T-helper 1 cell treated with Interleukin-12 subunit alpha and Interleukin-12 subunit beta and Interleukin-4 antibody, amounts not matched to agents 30 ng/mL and 1 ng/mL, for 36 hours (primary cell): ENCODE measurements around the gene RPS6KA5. TPM values are rescaled to one million over a fixed set of nuclear protein-coding genes. Genes with fewer than 3 reads are reported as not detected.
"Not testable (repeated sequence)": the region's sequence is repeated elsewhere in the genome, so short reads cannot be mapped to it uniquely, and the experiment has no call there.

Source experiments
- intact Hi-C: fragments of 100-400 bp; cut with micrococcal nuclease; formaldehyde crosslinking; loops from one replicate; pipeline ENCODE4 v1.15.1; 2024
- total RNA-seq: library from RNA; stranded (reverse); gene quantifications from 2 replicates; pipeline ENCODE4 v1.2.3, GENCODE V29; 2022

The RPS6KA5 gene
- total RNA-seq: 47.2 and 49.6 TPM in 2 replicates

DNA sequence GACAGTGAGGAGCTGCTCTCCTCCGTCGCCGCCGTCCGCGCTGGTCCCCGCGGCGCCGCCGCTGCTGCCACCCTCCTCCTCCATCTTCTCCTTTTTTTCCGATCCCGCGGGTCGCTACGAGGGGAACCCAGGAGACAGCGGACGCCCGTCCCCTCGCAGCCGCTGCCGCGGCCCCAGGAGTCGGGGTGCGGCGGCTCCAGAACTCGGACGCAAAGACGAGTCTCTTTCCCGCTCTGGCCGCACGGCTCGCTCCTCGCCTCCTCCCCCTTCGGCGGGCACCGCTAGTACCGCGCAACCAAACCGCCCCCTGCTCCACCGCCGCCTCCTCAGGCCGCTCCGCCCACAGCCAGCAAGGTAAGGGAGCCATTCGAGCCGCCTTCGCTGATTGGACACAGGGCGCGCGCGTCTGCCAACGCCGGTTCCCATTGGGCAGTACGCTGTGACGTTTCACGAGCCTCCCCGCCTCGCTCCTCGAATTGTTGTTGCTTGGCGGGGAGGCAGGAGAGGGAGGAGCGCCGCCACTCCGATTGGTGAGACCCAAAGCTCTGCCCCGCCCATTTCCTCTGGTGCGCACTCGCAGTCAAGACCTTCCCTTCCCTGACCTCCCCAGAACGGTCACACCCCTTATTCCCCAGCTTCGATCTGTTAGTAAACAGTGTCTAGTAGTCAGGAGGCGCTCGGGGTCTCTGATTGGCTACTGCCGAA is at the start of gene RPS6KA5:
Gene RPS6KA5 (minus strand): TSS at position 291 of the 705 bp plus-strand sequence. CDS start 207 bp downstream, at position 84.
- intact Hi-C loops: loop anchor here (1.0 to 5.0 kb wide), 13 partner anchors 38 to 678 kb away; partner anchors contain the start of genes DGLUCY and PPP4R3A

DNA sequence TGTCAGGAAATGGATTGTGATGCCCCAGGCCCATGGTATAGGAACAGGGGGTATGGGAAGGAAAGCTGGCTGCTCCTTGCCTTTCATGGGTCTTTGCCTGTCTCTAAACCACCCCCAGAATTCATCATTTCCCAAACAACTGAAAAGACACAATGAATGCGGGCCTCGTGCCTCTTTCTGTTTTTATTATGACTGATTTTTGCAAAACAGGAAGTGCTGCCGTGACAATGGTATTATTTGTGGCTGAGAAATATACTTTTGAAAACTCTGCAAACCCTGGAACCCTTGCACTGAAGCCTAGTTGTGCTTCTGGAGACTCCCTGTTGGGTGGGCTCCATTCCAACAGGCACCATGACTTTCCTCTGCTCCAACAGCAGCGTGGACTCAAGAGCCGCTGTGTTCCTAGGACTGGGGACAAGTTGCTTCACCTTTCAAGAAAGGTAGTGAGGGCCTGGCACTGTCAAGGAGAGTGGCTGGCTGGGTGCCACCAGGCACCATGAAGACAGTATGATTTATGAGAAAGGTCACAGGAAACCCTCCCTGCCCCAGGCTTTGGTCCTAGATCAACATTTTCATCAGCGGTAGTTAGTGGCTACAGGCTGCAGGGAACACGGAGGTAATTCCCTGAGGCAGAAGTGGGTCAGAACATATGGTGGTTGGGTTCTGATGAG is 48.6 kb upstream of the RPS6KA5 start:
- intact Hi-C loops: no loop called here

DNA sequence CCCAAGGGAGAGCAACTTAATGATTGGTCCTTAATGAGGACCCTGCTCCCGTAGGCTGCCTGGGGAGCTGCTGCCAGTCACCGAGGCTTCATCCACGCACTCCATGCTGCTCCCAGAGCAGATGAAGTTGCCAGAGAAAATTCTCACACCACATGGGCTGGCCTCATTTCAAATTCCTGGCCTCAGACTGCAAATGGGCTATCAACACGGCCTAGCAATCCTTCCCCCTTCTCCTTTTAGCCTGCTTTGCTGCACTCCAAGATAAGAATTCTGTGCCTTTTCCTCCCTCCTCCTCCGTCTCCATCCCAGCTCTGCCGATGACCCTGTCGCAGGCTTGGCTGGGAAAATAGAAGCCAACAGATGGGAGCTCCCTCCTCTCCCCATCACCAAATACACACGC is 42.7 kb upstream of the RPS6KA5 start:
- intact Hi-C loops: no loop called here

DNA sequence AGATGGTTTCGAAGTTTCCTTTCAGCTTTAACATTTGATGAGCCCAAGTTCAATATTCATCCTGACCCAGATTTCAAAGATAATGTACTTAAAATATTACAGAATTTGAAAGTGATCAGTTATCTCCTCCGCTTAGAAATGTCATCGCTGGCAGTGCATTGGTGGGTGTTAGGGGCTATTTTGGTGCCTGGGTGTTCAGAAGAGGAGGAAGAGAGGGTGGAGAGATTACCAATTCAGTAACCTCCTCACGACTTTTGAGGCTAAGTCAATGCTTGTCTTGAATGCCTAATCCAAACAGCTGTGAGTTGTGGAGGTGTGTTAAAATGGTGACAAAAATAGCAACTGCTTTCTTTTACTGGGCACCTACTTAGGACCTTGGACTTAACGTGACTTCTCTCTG is 39.7 kb upstream of the RPS6KA5 start:
- intact Hi-C loops: no loop called here

DNA sequence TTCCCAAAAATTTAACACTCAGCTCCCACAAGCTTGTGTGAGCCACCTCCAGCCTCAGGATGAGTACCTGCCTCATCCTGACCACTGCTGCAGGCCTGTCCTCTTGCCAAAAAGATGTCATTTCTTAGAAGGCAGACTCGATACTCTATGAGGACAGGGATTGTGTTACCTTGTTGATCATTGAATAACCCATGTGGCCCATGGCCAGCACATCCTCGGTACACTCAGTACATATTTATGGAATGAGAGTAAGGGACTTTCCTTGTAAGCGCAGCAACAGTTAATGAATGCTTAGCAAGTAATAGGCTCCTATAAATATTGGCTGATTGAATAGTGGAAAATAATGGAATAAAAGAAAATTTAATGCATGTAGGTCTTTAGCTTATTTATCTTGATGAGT is 38.1 kb upstream of the RPS6KA5 start:
- intact Hi-C loops: no loop called here

DNA sequence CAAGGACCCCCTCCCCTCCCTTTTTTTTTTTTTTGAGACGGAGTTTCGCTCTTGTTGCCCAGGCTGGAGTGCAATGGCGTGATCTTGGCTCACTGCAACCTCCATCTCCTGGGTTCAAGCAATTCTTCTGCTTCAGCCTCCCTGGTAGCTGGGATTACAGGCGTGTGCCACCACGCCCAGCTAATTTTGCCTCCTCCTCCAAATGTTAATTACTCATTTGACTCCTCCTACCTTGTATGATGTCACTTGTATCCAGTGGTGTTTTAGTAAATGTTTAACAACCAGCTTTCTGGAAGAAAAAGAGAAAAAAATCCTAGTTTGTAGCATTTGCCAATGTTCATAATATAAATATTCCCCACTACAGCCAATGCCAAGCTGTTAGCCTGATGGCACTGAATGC is 37.2 kb upstream of the RPS6KA5 start:
- intact Hi-C loops: not testable (repeated sequence)

DNA sequence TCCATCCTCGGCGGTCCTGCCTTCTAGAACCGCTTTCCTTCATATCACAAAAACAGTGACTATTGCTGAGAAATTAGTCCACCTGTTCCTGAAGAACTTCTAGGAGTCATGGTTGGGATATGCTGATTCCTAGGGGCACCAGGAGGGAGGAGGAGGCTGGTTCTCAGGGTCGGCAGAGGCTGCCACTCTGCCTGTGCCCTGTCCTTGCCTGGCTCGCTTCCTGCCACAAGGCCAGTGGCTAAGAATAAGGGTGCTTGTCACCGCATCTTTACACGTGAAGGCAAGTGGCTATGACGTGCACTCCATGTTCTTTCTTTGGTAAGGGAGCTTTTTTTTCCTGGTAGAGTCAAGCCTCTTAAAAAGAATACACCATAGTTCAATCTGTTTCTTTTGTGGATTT is 34.7 kb upstream of the RPS6KA5 start:
- intact Hi-C loops: no loop called here

DNA sequence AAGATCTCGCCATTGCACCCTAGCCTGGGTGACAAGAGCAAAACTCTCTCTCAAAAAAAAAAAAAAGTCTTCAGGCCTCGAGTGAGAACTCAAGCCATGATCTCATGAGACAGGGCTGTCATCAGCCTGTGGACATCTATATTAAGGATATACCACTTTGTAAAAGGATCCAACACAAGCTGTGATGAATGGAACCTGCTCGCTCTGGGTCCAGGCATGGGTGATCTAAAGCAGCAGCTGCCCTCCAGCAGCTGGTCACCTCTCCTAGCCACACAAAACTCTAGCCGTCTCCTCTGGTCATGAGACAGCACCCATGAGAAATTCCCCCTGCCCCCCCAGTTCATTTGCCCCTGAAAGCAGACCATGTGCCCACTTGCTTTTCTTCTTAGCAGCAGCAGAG is 34.3 kb upstream of the RPS6KA5 start:
- intact Hi-C loops: no loop called here

DNA sequence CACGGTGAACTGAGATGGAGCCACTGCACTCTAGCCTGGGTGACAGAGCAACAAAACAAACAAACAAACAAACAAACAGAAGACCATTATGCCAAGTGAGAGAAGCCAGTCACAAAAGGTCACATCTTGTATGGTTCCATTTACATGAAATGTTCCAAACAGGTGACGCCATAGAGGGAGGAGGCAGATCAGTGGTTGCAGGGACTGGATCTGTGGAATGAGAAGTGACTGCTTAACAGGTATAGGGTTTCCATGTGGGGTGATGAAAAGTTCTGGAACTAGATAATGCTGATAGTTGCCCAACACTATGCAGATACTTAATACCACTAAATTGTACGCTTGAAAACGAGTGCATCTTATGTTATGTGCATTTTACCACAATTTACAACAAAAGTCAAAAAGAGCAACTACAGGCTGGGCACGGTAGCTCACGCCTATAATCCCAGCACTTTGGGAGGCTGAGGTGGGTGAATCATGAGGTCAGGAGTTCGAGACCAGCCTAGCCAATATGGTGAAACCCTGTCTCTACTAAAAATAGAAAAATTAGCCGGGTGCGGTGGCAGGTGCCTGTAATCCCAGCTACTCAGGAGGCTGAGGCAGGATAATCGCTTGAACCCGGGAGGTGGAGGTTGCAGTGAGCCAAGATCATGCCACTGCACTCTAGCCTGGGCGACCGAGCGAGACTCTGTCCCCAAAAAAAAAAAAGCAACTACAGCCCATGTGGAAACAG is 33.5 kb upstream of the RPS6KA5 start:
- intact Hi-C loops: not testable (repeated sequence)

DNA sequence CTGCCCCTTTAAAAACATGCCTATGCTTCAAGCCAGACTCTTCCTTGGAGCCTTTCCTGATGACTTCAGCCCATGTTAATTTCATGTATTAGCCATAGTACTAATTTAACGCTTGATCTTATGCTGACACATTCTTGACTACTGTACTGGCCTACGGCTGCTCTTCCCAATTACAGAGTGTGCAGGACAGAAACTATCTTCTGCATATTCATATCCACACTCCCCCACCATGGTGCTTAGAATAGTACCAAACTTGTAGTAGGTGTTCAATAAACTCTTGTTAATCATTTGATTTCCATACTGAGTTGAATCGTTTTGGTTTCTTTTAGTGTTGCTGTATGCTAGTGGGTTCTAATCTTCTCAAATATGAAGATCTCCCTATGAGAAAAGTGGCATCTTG is 31.6 kb upstream of the RPS6KA5 start:
- intact Hi-C loops: no loop called here

DNA sequence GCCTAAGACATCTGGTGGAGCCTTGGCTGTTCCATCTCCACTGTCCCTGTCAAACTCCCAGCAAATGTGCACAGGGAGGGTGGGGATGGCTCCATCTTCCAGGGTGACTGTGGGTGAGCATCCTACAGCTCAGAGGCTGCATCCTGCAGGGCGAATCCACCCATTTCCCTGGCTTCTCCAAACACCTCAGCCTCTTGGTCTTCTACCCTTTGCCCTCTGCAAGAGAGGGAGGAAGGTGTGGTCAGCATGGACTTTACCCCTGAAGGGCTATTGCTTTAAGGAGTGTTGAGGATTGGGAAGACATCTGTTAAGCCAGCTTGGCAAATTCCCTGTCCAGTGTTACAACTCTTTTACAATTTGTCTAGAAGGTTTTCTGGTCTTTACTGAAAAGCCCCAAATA is 30.3 kb upstream of the RPS6KA5 start:
- intact Hi-C loops: no loop called here

DNA sequence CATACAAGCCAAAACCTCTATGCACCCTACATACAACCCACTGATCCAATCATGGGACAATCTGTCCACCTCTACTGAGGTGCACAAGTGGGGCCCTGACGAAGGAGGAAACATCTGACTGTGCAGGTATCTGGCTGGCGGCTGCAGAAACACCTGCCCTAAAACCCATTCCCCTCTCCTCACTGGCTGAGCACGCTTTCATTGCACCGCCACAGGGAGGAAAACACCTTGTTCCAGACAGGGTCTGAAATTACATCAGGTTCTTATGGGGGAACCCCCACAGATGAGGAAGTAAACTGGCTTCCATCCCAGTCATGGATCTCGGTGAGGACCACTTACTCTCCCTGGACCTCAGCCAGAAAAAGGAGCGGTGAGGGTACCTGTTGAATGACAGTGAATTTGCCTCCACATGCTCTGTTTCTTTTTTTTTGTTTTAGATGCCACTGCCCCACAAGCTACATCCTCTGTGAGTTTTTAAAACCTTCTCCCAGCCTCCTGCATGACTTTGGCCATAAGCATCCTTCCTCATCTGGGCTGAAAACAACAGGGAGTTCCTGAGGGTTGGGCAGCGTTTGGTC is 29.6 kb upstream of the RPS6KA5 start:
- intact Hi-C loops: no loop called here

DNA sequence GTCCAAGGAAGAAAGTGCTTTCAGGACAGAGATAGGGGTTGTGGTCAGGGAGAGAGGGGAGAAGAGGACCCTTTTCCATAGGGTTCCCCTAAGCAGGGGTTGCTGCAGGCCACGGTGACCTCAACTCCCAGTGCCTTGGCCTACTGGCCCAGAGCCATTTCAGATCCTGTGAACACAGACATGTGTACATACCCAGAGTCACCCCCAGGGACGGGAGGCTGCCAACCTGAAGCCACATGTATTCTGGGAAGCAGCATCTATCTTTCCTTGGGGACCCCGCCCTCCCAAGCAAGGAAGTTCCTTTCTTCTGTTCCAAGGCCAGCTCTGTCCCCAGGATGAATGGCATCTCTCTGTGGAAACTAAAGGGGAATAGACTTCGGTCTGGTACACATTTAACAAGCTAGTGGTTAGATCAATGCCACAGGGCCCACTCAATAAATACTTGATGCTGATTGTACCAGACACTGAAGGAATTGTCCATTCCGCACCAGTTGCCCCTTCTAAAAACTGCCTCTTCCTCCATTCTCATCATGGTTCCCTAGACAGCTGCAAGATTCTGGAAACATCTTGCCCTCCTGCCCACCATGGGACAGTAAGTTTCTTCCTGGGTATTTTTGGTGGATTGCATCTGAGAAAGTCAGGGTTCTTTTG is 28.3 kb upstream of the RPS6KA5 start:
- intact Hi-C loops: no loop called here

DNA sequence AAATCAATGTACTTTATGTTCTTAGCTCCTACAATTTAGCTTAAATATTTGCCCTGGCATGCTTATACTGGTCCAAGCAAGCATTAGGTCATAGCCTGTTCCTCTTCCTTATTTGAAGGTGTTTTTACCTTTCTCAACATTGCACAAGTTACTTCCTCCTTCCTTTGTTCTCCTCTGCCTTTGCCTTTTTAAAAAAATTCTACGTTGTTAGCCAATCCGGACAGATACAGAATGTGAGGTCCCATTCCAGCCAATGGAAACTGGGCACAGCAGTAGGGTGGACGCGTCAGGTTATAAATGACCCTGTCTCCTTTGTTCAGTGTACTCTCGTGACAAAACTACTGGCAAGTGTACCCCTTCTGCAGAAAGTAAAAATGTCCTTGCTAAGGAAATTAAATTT is 27.0 kb upstream of the RPS6KA5 start:
- intact Hi-C loops: not testable (repeated sequence)

DNA sequence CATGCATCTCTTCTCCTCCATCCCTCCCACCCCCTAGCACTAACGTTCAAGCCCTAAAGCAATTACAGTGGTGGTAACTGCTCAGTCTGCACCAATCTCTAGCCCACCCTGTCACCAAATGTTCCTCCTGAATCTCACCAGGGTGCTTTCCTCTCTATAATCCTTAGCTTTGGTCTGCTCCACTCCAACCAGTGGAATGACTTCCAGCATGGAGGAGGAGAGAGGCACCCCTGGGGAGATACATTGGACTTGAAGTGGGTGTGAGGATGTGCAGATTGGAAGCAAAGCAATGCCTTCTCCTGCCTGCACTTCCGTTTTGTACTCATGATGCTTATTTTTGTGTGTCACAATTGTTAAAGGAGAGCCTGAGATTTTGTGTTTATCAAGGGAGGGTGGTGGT is 24.1 kb upstream of the RPS6KA5 start:
- intact Hi-C loops: no loop called here

DNA sequence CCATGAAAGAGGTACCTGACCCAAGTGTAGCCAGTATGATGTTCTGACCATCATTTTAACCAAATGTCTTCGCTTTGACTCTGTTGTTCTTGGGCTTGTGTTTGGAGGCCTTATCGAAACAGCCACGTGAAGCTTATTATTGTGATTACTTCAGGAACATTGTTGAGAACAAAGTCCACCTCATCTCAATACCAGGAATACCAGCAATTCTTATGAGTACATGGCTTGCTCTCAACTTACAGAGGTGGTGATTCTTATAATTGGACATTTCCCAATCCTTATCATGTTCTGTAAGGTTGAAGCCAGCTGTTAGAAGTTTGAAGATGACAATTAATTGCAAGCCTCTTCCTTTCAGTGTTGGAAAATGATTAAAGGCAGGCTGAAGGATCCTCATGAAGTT is 21.8 kb upstream of the RPS6KA5 start:
- intact Hi-C loops: no loop called here

DNA sequence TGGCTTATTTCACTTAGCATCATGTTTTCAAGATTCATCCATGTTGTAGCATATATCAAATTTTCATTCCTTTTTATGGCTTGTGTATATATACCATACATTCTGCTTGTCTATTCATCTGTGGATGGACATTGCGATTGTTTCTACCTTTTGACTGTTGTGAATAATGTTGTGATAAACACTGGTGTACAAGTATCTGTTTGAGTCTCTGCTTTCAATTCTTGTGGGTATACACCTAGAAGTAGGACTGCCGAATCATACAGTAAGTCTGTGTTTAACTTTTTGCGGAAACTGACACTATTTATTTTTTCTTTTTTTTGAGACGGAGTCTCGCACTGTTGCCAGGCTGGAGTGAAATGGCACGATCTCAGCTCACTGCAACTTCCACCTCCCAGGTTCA is 19.6 kb upstream of the RPS6KA5 start:
- intact Hi-C loops: no loop called here

DNA sequence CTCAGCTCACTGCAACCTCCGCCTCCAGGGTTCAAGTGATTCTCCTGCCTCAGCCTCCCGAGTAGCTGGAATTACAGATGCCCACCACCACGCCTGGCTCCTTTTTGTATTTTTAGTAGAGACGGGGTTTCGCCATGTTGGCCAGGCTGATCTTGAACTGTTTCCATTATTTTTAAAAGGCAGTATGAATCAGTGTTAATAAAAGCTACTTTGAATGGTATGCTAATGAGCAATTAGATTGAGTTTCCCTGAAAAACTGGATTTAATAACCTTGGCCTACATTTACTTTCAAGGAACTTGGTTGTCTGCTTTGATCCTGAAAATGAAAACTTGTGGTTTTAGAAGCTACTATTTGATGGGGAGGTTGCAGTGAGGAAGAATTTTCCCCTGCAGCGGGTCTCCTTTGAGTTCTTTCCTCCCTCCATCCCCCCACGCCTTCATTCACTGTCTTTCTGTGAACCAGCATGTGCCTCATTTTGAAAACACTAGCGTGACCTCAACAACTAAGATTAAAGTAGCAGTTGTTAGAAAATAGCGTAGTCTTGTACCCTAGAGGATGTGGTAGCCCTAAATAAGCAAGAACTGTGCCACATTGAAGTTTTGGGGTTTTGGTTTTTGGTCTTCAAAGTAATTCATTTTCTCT is 17.8 kb upstream of the RPS6KA5 start:
- intact Hi-C loops: loop anchor here (1.0 to 2.0 kb wide), 5 partner anchors 11 to 151 kb away; partner anchors contain the start of gene DGLUCY

DNA sequence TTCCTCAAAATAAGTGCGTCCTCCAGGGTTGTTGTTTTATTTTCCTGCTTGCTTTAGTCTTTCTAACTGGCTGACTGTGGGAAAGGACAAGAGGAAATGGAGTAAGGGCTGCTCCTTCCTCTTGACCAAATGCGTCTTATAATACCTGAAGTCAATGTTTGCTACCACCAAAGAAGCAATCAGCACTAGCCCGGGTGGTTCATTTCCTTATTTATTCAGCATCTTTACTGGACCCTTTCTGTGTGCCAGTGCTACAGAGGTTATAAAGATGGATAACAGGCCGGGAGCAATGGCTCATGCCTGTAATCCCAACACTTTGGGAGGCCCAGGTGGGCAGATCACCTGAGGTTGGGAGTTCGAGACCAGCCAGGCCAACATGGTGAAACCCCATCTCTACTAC is 15.1 kb upstream of the RPS6KA5 start:
- intact Hi-C loops: no loop called here

DNA sequence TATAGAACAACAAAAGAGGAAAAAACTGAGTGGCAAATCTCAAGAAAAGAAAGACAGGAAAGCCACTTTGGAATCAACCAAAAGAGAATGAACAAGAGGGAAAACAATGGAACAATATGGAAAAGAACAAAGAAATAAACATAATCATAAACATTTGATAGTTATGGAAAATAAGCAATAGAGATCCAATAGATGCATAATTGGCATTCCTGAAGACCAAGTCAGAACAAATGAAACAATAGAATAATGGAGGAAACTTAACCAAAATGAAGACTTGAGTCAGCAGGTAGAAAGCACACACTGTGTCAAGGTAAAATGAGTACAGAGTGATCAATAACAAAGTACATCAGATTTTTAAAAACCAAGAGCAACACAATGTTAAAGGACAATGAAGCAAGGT is 10.1 kb upstream of the RPS6KA5 start:
- intact Hi-C loops: no loop called here

DNA sequence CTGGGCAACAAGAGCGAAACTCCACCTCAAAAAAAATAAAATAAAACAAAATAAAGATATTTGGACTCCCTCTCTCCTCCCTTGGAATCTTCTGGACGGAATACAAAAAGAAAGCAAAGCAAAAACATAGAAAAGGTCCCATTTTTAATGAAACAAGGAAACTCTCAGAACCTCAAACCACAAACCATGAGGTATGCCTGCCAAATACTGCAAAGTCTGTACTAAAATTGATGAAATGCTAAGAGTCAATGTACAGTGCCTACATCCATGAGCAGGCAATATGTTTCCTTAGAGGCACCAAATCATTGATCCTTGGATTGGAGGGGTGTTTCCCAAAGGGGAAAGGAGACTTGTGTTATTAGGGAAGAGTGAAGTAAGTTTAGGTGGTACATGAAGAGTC is 8.2 kb upstream of the RPS6KA5 start:
- intact Hi-C loops: loop anchor here (2.0 kb wide), 1 partner anchor 250 kb away; no protein-coding TSS in a partner anchor
